Measurements from ENCODE around the gene IRF6. TPM values are rescaled to one million over a fixed set of nuclear protein-coding genes. Genes with fewer than 3 reads are reported as not detected.

Gene IRF6
- total RNA-seq, 1 donor from 2014 or later: 18.2 TPM

- no peak for DNase-seq
- intact Hi-C loops (cut with DNase I): no loop called here
- no peak for TF ChIP-seq CTCF (IDR thresholded peaks at IDR 0.05)
Observed at GRCh38 chr1:209770636-209771415, 35.1 kb downstream of the IRF6 start.

GRCh38 chr1:209769971-209770370, 36.0 kb downstream of the IRF6 start:
- no peak for TF ChIP-seq CTCF (IDR thresholded peaks at IDR 0.05)
- peak overlapping the region; percentile 50 for H3K27ac ChIP-seq
- H3K4me3 ChIP-seq: peak overlapping the region; percentile 44
- intact Hi-C loops (cut with DNase I): no loop called here
- H3K9me3 ChIP-seq: no peaks in the 10 kb centered on the region
- DNase-seq (no peak), ATAC-seq (peak in 1 of 2 donors; percentile 18)
- peaks cover under 1% of the 10 kb centered on the region for H3K36me3 ChIP-seq
- no peaks in the 10 kb centered on the region for H3K27me3 ChIP-seq (ENCODE audit: low read depth)
- peaks cover 30% of the 10 kb centered on the region for H3K4me1 ChIP-seq

More at GRCh38 chr1:209770636-209771415, 35.1 kb downstream of the IRF6 start:
- Histone ChIP-seq H3K4me1 (peaks cover 30% of the 10 kb centered on the region), H3K36me3 (peaks cover 3% of the 10 kb centered on the region), H3K4me3 (no peak overlapping the region), H3K27me3 (ENCODE audit: low read depth) (no peaks in the 10 kb centered on the region), H3K27ac (no peak overlapping the region), H3K9me3 (no peaks in the 10 kb centered on the region)
- no peak for ATAC-seq

GRCh38 chr1:209769171-209769904, 36.6 kb downstream of the IRF6 start:
- ATAC-seq: peak; percentile 84 to 87
- Histone ChIP-seq H3K4me1 (peaks cover 30% of the 10 kb centered on the region), H3K4me3 (peak overlapping the region; percentile 44), H3K27ac (peak overlapping the region; percentile 50), H3K27me3 (ENCODE audit: low read depth) (no peaks in the 10 kb centered on the region), H3K36me3 (no peaks in the 10 kb centered on the region), H3K9me3 (no peaks in the 10 kb centered on the region)
- intact Hi-C loops (cut with DNase I): no loop called here
- peak; percentile 75 for DNase-seq
- no peak for TF ChIP-seq CTCF (IDR thresholded peaks at IDR 0.05)

GRCh38 chr1:209768354-209768774, 37.6 kb downstream of the IRF6 start:
- no peak for TF ChIP-seq CTCF (IDR thresholded peaks at IDR 0.05)
- no peaks in the 10 kb centered on the region for H3K27me3 ChIP-seq (ENCODE audit: low read depth)
- DNase-seq (no peak), ATAC-seq (peak; percentile 63 to 66)
- peak overlapping the region; percentile 50 for H3K27ac ChIP-seq
- H3K9me3 ChIP-seq: no peaks in the 10 kb centered on the region
- no peaks in the 10 kb centered on the region for H3K36me3 ChIP-seq
- peaks cover 30% of the 10 kb centered on the region for H3K4me1 ChIP-seq
- H3K4me3 ChIP-seq: peak overlapping the region; percentile 44
- intact Hi-C loops (cut with DNase I): no loop called here

- Histone ChIP-seq H3K4me3 (peak overlapping the region; percentile 44), H3K27ac (peak overlapping the region; percentile 15), H3K9me3 (no peaks in the 10 kb centered on the region), H3K27me3 (ENCODE audit: low read depth) (no peaks in the 10 kb centered on the region), H3K36me3 (no peaks in the 10 kb centered on the region), H3K4me1 (peaks cover 30% of the 10 kb centered on the region)
- TF ChIP-seq CTCF (IDR thresholded peaks at IDR 0.05): no peak
- intact Hi-C loops (cut with DNase I): no loop called here
- DNase-seq (no peak), ATAC-seq (no peak)
Observed at GRCh38 chr1:209767706-209768105, 38.2 kb downstream of the IRF6 start.

Data from lower lobe of right lung (tissue), 2 donors.